ENCODE results near the gene SMAD1.

GRCh38 chr4:145481942-145482208 is 222 bp downstream of the SMAD1 start:
- TF ChIP-seq CTCF (IDR thresholded peaks at IDR 0.05; ENCODE audit: low read depth, low read length) (no peak), EZH2phosphoT487 (IDR thresholded peaks at IDR 0.05; ENCODE audit: low read depth) (no peak)
